GM19467 (cell line): ENCODE data around the gene RRP36.
A peak's percentile ranks its signal among the peaks of the same experiment; 100 is the strongest.
"Not testable (repeated sequence)": the region's sequence is repeated elsewhere in the genome, so short reads cannot be mapped to it uniquely, and the experiment has no call there.

Experiments used
- ATAC-seq: cut with Tn5 transposase; IDR thresholded peaks from one replicate; pipeline ENCODE4 v1.9.1; 2021; ENCODE audit warnings: mild to moderate bottlenecking, moderate library complexity; ENCODE audit not compliant: unreplicated experiment

RRP36 gene

GRCh38 chr6:43021270-43022047 lies at the start of gene RRP36:
Gene RRP36 (plus strand): TSS chr6:43021623. CDS start chr6:43021655, 32 bp downstream.
- ATAC-seq: peak; percentile 69

DNA sequence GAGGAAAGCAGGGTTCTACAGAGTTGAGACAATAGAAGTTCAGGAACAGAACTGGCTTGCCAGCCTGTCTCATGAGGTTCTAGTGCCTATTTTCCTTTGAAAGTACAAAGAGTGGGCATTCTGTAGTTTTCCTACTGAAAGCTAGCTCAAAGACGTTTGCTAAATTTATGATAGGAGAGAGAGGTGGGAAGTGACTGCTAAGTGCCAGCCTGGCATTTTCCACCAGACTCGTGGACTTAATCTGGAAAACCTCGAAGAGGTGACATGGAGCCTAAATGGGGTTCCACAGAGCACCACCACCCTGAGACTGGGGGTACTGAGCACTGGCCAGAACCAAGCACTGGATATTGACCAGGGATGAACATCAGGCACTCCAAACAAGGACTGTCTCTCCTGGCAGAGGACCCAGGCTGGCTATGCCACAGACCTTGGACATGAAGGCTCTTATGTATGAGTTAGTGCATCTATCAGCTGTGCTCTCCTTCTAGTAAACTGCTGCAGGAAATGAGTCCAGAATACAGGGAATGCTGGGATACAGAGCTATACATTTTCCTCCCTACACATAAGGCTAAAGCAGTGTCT lies 49.6 kb upstream of the RRP36 start:
- ATAC-seq: no peak

GRCh38 chr6:42973926-42974325 lies 47.5 kb upstream of the RRP36 start:
- ATAC-seq: no peak

- no peak for ATAC-seq
Observed at GRCh38 chr6:42974919-42975505, 46.4 kb upstream of the RRP36 start.

- no peak for ATAC-seq
Observed at GRCh38 chr6:42978487-42978838, 43.0 kb upstream of the RRP36 start.

- peak; percentile 93 for ATAC-seq
Observed at GRCh38 chr6:42978839-42979522, 42.4 kb upstream of the RRP36 start, which contains the start of gene PEX6. Gene PEX6 (minus strand): TSS chr6:42979181. CDS start chr6:42979150, 31 bp downstream.

- no peak for ATAC-seq
Observed at GRCh38 chr6:42979523-42980177, 41.8 kb upstream of the RRP36 start.

DNA sequence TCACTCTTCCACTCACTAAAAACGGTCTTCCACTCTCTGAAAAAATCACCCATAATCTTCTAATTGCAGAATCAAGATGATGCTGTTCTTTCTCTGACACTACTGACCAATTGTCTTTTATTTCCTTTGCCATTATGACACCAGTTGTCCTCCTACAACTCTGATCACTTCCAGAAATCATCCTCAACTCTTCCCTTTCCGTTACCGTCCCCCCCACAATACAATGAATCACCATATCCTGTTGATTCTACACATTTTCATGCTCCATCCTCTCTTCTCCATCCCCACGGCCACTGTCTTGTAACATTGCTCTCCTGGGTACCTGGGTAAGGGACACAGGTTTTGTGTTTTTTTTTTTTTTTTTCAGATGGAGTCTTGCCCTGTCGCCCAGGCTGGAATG lies 39.6 kb upstream of the RRP36 start:
- ATAC-seq: no peak

DNA sequence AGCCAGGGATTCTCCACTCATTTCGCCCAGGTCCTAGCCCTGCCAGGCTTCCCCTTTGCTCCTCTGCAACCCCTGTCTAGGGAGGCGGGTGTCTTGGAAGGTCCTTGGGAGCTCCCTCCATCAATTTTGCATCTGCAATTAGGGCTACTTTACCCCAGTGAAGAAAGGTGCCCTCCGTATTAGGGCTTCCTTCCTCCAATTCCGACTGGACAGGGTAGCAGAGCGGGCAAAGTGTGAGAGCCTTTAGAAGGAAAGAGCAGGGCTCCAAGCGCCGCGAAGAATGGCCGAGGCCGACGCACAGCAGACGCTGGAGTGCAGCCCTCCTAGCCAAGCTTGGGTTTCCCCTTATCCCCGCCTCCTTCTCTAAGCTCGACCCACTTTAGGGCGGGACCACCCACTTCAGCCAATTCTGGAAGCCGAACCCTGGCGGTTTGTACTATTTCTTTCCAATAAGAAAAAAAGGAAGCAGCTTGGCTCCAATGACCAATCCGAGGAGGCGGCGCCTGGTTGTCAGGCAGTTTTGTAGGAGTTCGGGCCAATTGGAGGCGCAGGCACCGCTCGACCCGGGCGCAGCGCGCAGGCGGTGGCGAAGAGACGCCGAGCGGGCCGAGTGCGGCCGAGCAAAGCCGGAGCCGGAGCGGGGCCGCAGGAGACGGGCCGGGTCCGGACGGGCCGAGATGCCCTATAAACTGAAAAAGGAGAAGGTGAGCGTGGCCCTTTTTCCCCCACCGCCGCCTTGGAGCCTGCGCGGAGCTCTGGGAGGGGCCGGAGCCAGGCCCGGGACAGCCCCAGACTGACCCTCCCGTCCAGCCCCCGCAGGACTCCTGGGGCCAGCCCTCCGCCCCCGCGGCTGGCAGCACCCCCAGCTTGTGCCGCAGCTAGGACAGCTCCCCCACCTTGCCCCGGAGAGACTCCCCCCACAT lies 37.2 kb upstream of the RRP36 start, which contains the start of gene PPP2R5D:
PPP2R5D (plus strand) TSS at position 570 of the 923 bp plus-strand sequence; CDS start at position 678, 108 bp downstream.
- peak; percentile 94 for ATAC-seq

DNA sequence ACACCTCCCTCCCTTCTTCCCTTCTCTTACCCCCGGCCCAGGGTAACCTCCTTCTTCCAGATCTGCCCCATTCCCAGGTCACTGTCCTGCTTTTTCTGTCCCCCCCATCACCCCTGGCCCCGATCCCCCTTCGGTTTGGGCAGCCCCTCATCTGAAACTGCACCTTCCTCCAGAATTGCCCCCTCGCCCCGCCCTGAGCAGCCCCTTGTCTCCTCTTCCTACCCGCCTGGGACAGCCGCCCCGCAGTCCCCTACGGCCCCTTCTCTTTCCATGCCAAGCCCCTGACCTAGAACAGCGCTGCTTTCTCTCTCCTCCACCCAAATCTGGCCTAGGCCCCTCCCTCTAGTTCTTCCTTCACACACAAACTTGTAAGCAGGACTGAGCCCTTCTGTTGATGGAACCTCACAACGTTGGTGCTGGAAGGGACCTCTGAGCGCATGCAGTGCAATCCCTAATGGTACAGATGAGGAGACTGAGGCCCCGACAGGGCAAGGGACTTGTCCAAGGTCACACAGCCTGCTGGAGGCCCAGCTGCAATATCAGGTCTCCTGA lies 36.4 kb upstream of the RRP36 start:
- no peak for ATAC-seq

DNA sequence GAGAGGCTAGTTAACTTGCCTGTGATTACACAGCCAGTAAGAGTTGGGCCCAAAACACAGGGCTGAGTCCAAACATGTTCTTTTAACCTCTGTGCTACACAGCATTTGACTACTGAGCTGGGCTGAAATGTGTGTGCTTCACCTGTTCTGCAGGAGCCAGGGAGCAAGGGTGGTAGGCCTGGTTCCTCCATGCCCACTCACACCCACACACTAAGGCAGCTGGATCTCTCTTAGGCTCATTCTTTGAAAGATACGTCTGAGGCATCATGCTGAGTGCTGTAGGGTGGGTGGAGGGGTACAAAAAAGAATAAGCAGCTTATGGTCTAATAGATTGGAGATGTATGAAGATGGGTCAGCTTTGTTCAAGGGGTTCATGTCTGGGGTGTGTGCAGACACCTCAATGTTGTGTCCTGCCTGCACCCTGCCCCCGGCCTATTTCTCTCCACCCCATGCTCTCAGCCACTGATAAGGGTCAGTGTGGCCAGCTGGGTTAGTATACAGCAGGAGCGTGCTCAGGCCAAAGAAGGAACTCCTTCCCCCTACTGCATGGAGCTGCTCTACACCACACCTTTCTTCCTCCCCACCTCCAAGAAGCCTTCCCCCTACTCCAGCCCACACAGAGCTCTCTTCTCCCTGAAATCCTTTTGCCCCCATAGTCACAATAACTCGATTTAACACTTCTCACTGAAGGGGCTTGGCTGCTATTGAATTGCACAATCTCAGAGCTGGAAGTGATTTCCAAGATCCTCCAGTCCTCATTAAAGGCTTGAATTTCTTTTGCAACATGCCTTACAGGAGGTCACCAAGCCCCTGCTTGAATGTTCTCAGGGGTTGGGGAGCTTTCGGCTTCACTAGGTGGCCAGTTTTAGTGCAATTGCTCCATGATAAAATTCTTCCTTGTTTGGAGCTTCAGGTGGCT lies 33.6 kb upstream of the RRP36 start:
- ATAC-seq: no peak

DNA sequence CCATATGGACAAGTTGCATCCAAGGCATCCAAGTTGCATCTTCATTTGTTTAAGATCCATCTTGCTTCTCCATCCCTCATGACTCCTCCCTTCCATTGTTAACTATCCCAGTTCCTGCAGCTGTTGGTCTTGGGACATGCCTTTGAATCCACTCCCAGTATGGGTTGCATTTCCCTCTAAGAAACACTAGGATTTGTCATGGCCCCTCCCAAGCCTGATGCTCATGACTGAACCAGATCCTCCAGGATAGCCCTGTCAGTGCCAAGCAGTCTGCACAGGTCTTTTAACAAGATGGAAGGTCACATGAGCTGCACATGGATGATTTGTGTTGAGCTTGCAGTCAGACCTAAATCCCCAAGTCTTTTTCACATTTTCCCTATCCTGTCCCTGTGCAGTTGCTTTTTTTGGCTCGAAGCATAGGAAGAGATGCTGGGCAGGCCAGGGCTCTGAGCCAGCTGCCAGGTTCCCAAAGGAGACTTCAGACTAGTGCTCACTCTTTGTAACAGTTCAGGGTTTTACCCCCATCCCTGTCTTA lies 32.9 kb upstream of the RRP36 start:
- no peak for ATAC-seq

GRCh38 chr6:42989923-42990322 lies 31.5 kb upstream of the RRP36 start:
- no peak for ATAC-seq

DNA sequence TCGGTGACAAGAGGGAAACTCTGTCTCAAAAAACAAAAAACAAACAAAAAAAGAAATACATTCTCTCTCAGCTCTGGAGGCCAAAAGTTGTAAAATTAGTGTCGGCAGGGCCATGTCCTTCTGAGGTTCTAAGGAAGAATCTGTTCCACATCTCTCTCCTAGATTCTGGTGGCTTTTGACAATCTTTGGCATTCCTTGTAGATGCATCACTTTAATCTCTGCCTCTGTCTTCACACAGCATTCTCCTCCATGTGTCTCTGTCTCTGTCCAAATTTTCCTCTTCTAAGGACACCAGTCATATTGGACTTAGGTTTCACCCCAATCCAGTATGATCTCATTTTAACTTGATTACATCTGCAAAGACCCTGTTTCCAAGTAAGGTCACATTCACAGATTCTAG lies 28.0 kb upstream of the RRP36 start:
- no peak for ATAC-seq

- ATAC-seq: no peak
Observed at GRCh38 chr6:42996513-42996912, 24.9 kb upstream of the RRP36 start.

DNA sequence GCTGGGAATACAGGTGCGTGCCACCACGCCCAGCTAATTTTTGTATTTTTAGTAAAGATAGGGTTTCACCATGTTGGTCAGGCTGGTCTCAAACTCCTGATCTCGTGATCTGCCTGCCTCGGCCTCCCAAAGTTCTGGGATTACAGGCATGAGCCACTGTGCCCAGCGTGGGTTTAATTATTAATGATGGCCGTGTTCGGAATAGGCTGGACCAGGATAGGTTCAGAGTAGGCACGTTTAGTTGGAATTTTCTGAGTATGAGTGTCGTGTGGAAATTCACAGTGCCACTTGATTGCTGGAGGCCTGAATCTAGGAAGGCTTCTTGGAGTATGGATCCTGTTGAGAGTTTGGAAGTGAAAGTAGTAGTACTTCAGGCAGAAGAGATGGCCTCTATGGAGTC lies 23.2 kb upstream of the RRP36 start:
- not testable (repeated sequence) for ATAC-seq

- no peak for ATAC-seq
Observed at GRCh38 chr6:43001843-43002242, 19.6 kb upstream of the RRP36 start.

GRCh38 chr6:43005844-43006243 lies 15.6 kb upstream of the RRP36 start:
- no peak for ATAC-seq
